DND-41 (cell line): Measurements from ENCODE around the gene ZIC4.

ENCODE experiments used
- ATAC-seq: fragments of 200-7000 bp; cut with Tn5 transposase; 3 replicates; pipeline ENCODE4 v1.9.1; 2021; ENCODE audit warnings: low read depth; ENCODE audit not compliant: insufficient read depth
- DNase-seq: peaks from one replicate; pipeline ENCODE4 v3.0.0-alpha.2; 2020
- H2AFZ ChIP-seq: 2 replicates; pipeline ENCODE4 v1.6.0; 2012; ENCODE audit warnings: low read depth, low read length
- H3K27ac ChIP-seq: 2 replicates; pipeline ENCODE4 v1.5.1; 2012; ENCODE audit warnings: low read length, inconsistent platforms
- H3K27me3 ChIP-seq: fragments of 200-600 bp; sonication (generic); 2 replicates; pipeline ENCODE4 v1.6.0; 2012; ENCODE audit warnings: low read length, mild to moderate bottlenecking, inconsistent platforms; ENCODE audit not compliant: insufficient read depth, poor library complexity
- H3K36me3 ChIP-seq: 2 replicates; pipeline ENCODE4 v1.5.1; 2012; ENCODE audit warnings: low read length, inconsistent platforms; ENCODE audit not compliant: insufficient read depth
- H3K4me1 ChIP-seq: 2 replicates; pipeline ENCODE4 v1.5.1; 2012; ENCODE audit warnings: mild to moderate bottlenecking, low read length; ENCODE audit not compliant: insufficient read depth
- H3K4me2 ChIP-seq: 2 replicates; pipeline ENCODE4 v1.6.0; 2012; ENCODE audit warnings: mild to moderate bottlenecking, moderate library complexity, low read length, inconsistent platforms; ENCODE audit not compliant: insufficient read depth
- H3K4me3 ChIP-seq, 2 experiments: fragments of 200-600 bp in 1 of 2; shearing (Covaris generic) in 1 of 2; 2 replicates each; pipeline ENCODE4 v1.5.1; 2012 to 2016; ENCODE audit warnings: inconsistent platforms in 2 of 2, low read length in 2 of 2, mild to moderate bottlenecking in 2 of 2, low read depth in 1 of 2, moderate library complexity in 1 of 2
- H3K79me2 ChIP-seq: 2 replicates; pipeline ENCODE4 v1.6.0; 2012; ENCODE audit warnings: low read length, inconsistent platforms; ENCODE audit not compliant: insufficient read depth
- H3K9ac ChIP-seq: 2 replicates; pipeline ENCODE4 v1.6.0; 2012; ENCODE audit warnings: low read depth, mild to moderate bottlenecking, inconsistent platforms, low read length, moderate library complexity
- H3K9me3 ChIP-seq: 2 replicates; pipeline ENCODE4 v1.5.1; 2012; ENCODE audit warnings: low read length, moderate library complexity, mild to moderate bottlenecking, inconsistent platforms; ENCODE audit not compliant: insufficient read depth, severe bottlenecking
- H4K20me1 ChIP-seq: 2 replicates; pipeline ENCODE4 v1.6.0; 2012; ENCODE audit warnings: low read length; ENCODE audit not compliant: insufficient read depth
- EZH2 ChIP-seq: IDR thresholded peaks from 3 replicates; pipeline ENCODE4 v1.6.1; 2012; ENCODE audit warnings: borderline replicate concordance, low read depth, mild to moderate bottlenecking, moderate library complexity, low read length, inconsistent platforms; ENCODE audit not compliant: severe bottlenecking
- TF ChIP-seq, protein P1 (sequence below): IDR thresholded peaks from 2 replicates; pipeline ENCODE4 v1.5.1; 2012; ENCODE audit warnings: borderline replicate concordance, low read length, moderate library complexity, mild to moderate bottlenecking; ENCODE audit not compliant: poor library complexity, severe bottlenecking; ENCODE audit errors: extremely low read depth

The ZIC4 gene

DNA sequence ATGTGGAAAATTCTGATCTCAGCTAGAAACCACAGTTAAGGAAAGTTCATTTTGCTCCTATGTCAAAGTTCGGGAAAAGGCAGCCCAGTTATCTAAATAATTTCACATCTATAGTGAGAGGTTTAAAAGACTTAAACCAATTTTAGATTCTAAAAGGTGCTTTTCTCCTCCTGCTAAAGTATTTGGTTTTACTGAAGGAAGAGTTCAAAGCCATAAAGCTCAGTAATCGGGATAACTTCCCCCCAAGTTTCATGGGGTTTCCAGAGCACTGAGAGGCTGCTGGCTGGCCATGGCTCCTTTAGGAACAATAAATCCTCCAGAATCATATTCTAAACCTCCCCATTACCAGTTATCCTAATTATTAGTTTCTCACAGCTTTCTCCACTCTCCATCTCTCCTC lies 38.2 kb downstream of the ZIC4 start:
- ATAC-seq (no peak), DNase-seq (no peak)
- H3K4me2 ChIP-seq: no peak overlapping the region
- H3K4me1 ChIP-seq: no peaks in the 10 kb centered on the region
- no peaks in the 10 kb centered on the region for H4K20me1 ChIP-seq
- no peaks in the 10 kb centered on the region for H3K79me2 ChIP-seq
- H3K9me3 ChIP-seq: no peaks in the 10 kb centered on the region
- H2AFZ ChIP-seq: no peak overlapping the region
- no peak overlapping the region for H3K9ac ChIP-seq
- no peaks in the 10 kb centered on the region for H3K27me3 ChIP-seq
- no peak overlapping the region for H3K4me3 ChIP-seq
- TF ChIP-seq EZH2: no peak
- TF ChIP-seq, protein P1, sequence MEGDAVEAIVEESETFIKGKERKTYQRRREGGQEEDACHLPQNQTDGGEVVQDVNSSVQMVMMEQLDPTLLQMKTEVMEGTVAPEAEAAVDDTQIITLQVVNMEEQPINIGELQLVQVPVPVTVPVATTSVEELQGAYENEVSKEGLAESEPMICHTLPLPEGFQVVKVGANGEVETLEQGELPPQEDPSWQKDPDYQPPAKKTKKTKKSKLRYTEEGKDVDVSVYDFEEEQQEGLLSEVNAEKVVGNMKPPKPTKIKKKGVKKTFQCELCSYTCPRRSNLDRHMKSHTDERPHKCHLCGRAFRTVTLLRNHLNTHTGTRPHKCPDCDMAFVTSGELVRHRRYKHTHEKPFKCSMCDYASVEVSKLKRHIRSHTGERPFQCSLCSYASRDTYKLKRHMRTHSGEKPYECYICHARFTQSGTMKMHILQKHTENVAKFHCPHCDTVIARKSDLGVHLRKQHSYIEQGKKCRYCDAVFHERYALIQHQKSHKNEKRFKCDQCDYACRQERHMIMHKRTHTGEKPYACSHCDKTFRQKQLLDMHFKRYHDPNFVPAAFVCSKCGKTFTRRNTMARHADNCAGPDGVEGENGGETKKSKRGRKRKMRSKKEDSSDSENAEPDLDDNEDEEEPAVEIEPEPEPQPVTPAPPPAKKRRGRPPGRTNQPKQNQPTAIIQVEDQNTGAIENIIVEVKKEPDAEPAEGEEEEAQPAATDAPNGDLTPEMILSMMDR: no peak
- no peak overlapping the region for H3K27ac ChIP-seq
- H3K36me3 ChIP-seq: no peaks in the 10 kb centered on the region

- TF ChIP-seq EZH2: no peak
- TF ChIP-seq, protein P1: no peak
- Histone ChIP-seq H3K4me2 (no peak overlapping the region), H2AFZ (no peak overlapping the region), H3K9me3 (no peaks in the 10 kb centered on the region), H3K36me3 (no peaks in the 10 kb centered on the region), H3K27me3 (no peaks in the 10 kb centered on the region), H3K27ac (no peak overlapping the region), H3K9ac (no peak overlapping the region), H4K20me1 (no peaks in the 10 kb centered on the region), H3K79me2 (no peaks in the 10 kb centered on the region), H3K4me1 (no peaks in the 10 kb centered on the region), H3K4me3 (no peak overlapping the region)
- ATAC-seq (no peak), DNase-seq (no peak)
Observed at GRCh38 chr3:147367676-147368075, 38.7 kb downstream of the ZIC4 start.

GRCh38 chr3:147365196-147366115 lies 40.9 kb downstream of the ZIC4 start:
- Histone ChIP-seq H3K4me1 (peaks cover 13% of the 10 kb centered on the region), H3K27me3 (no peaks in the 10 kb centered on the region), H3K4me2 (no peak overlapping the region), H3K4me3 (no peak overlapping the region), H2AFZ (no peak overlapping the region; the same call in 1 of the 2 replicates), H3K9ac (no peak overlapping the region), H3K36me3 (no peaks in the 10 kb centered on the region), H3K79me2 (no peaks in the 10 kb centered on the region), H4K20me1 (no peaks in the 10 kb centered on the region), H3K27ac (no peak overlapping the region), H3K9me3 (no peaks in the 10 kb centered on the region)
- TF ChIP-seq, protein P1: no peak
- no peak for TF ChIP-seq EZH2
- no peak for ATAC-seq
- DNase-seq: no peak
